PC-9 (cell line): ENCODE data around the gene PDZD7. TPM values are rescaled to one million over a fixed set of nuclear protein-coding genes. Genes with fewer than 3 reads are reported as not detected.
A peak's percentile ranks its signal among the peaks of the same experiment; 100 is the strongest.

ENCODE experiments used
- BruUV-seq: library from RNA; stranded (reverse); fragments of 400-500 nt; replicated peaks from 2 replicates; lab custom pipeline; 2021; lab: Mats Ljungman, UMichigan
- CTCF ChIA-PET: fragments of 300-600 bp; sonication (Branson Sonifier 250); formaldehyde crosslinking; loops from one replicate; lab custom pipeline; 2022; ENCODE audit warnings: antibody characterized with exemption; lab: Charles Lee
- POLR2A ChIA-PET: fragments of 300-600 bp; sonication (Branson Sonifier 250); formaldehyde crosslinking; loops from one replicate; lab custom pipeline; 2022; ENCODE audit warnings: antibody characterized with exemption; ENCODE audit not compliant: unreplicated experiment; lab: Charles Lee
- DNase-seq, 2 experiments: peaks; one replicate each; pipeline versions ENCODE4 v3.0.0 to v3.0.0-alpha.2; 2015 to 2022; ENCODE audit warnings: mixed read lengths in 1 of 2
- H2AFZ ChIP-seq: fragments of 200-600 bp; sonication (generic); 2 replicates; pipeline ENCODE4 v1.8.1; 2017; ENCODE audit warnings: antibody characterized with exemption
- H3F3A ChIP-seq: fragments of 200-600 bp; sonication (generic); 2 replicates; pipeline ENCODE4 v1.8.1; 2017; ENCODE audit warnings: antibody characterized with exemption, mild to moderate bottlenecking, low read depth; ENCODE audit not compliant: insufficient read depth
- H3K27ac ChIP-seq: fragments of 200-600 bp; sonication (generic); 2 replicates; pipeline ENCODE4 v1.6.1; 2016; ENCODE audit warnings: mixed run types
- H3K27me3 ChIP-seq: fragments of 200-600 bp; sonication (generic); 2 replicates; pipeline ENCODE4 v1.6.1; 2016; ENCODE audit warnings: low read depth, mixed run types; ENCODE audit not compliant: insufficient read depth
- H3K36me3 ChIP-seq: fragments of 200-600 bp; sonication (generic); 2 replicates; pipeline ENCODE4 v1.6.1; 2016; ENCODE audit warnings: low read depth, mixed run types
- H3K4me1 ChIP-seq: fragments of 200-600 bp; sonication (generic); replicated peaks from 2 replicates; pipeline ENCODE4 v1.6.1; 2016; ENCODE audit warnings: mixed run types; ENCODE audit not compliant: insufficient read depth
- H3K4me2 ChIP-seq: fragments of 200-600 bp; sonication (generic); 2 replicates; pipeline ENCODE4 v1.6.1; 2017; ENCODE audit warnings: mixed run types
- H3K4me3 ChIP-seq: fragments of 200-600 bp; sonication (generic); 2 replicates; pipeline ENCODE4 v1.6.1; 2016; ENCODE audit warnings: mixed run types
- H3K79me2 ChIP-seq: fragments of 200-600 bp; sonication (generic); 2 replicates; pipeline ENCODE4 v1.6.1; 2017; ENCODE audit warnings: low read depth, mixed run types
- H3K9me2 ChIP-seq: fragments of 200-600 bp; sonication (generic); 2 replicates; pipeline ENCODE4 v1.8.1; 2017; ENCODE audit warnings: mild to moderate bottlenecking; ENCODE audit not compliant: insufficient read depth
- H3K9me3 ChIP-seq: fragments of 200-600 bp; sonication (generic); 2 replicates; pipeline ENCODE4 v1.8.1; 2016; ENCODE audit warnings: low read depth; ENCODE audit not compliant: insufficient read depth
- H4K20me1 ChIP-seq: fragments of 200-600 bp; sonication (generic); 2 replicates; pipeline ENCODE4 v1.8.1; 2017; ENCODE audit not compliant: insufficient read depth
- EZH2 ChIP-seq: fragments of 200-600 bp; sonication (generic); IDR thresholded peaks from 2 replicates; pipeline ENCODE4 v1.8.0; 2017; ENCODE audit warnings: antibody characterized with exemption, low read depth
- intact Hi-C: fragments of 100-400 bp; cut with micrococcal nuclease; formaldehyde crosslinking; loops from one replicate; pipeline ENCODE4 v1.10.0; 2022; ENCODE audit not compliant: unreplicated experiment
- total RNA-seq: library from RNA; stranded (reverse); gene quantifications from 2 replicates; pipeline ENCODE4 v1.2.3, GENCODE V29; 2021
- TF ChIP-seq, protein P1 (sequence below): fragments of 200-600 bp; sonication (generic); conservative IDR thresholded peaks from 2 replicates; pipeline ENCODE4 v1.6.1; 2017; ENCODE audit warnings: mixed run types, antibody characterized with exemption, mild to moderate bottlenecking, moderate library complexity

The PDZD7 gene
- total RNA-seq, 1 experiment from 2014 or later, result 2.8 TPM

DNA sequence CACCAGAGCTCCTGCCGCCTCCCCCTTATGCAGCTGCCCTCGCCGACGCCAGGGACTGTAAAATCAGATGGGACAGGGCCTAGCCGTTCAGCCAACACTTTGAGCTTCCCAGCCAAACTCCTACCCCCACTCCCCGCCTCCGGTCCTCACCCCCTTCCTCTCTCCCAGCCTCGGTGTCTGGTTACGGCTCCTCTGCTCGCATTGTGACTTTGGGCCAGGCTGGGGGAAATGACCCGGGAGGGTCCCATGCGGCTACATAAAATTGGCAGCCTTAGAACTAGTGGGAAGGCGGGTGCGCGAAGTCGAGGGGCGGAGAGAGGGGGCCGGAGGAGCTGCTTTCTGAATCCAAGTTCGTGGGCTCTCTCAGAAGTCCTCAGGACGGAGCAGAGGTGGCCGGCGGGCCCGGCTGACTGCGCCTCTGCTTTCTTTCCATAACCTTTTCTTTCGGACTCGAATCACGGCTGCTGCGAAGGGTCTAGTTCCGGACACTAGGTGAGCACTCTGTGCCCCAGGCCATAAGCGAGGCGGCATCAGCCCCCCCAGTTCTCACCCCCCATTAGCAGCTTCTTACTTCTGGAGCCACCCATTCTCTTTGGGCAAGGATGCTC, 30.8 kb upstream of the PDZD7 start, which contains the start of gene KAZALD1:
Gene KAZALD1 (plus strand): TSS at position 366 of the 608 bp plus-strand sequence. CDS start 604 bp downstream, outside the sequence.
- H4K20me1 ChIP-seq, result no peaks in the 10 kb centered on the region
- peaks cover 26% of the 10 kb centered on the region for H3K4me1 ChIP-seq
- peak within 1 kb of the TSS; percentile 86 for H3K27ac ChIP-seq
- peak in 1 of 2 experiments; percentile 32 for DNase-seq
- intact Hi-C loops, result loop anchor here (2.0 kb wide), 1 partner anchor 65 kb away; no protein-coding TSS in a partner anchor
- ChIA-PET POLR2A (interaction anchor here (0.5 to 0.6 kb wide), 2 partner anchors 19 to 304 kb away, joined by 3 to 12 read pairs; no protein-coding TSS in a partner anchor), CTCF (interaction anchor here (0.5 to 0.6 kb wide), 2 partner anchors 48 to 1442 kb away, joined by 3 to 4 read pairs; partner anchors contain the start of gene SUFU)
- no peaks in the 10 kb centered on the region for H3K27me3 ChIP-seq
- peak within 1 kb of the TSS; percentile 79 for H3K4me2 ChIP-seq
- peak within 1 kb of the TSS; percentile 93 for H2AFZ ChIP-seq
- no peak for TF ChIP-seq EZH2
- TF ChIP-seq, protein P1, sequence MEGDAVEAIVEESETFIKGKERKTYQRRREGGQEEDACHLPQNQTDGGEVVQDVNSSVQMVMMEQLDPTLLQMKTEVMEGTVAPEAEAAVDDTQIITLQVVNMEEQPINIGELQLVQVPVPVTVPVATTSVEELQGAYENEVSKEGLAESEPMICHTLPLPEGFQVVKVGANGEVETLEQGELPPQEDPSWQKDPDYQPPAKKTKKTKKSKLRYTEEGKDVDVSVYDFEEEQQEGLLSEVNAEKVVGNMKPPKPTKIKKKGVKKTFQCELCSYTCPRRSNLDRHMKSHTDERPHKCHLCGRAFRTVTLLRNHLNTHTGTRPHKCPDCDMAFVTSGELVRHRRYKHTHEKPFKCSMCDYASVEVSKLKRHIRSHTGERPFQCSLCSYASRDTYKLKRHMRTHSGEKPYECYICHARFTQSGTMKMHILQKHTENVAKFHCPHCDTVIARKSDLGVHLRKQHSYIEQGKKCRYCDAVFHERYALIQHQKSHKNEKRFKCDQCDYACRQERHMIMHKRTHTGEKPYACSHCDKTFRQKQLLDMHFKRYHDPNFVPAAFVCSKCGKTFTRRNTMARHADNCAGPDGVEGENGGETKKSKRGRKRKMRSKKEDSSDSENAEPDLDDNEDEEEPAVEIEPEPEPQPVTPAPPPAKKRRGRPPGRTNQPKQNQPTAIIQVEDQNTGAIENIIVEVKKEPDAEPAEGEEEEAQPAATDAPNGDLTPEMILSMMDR, result no peak
- no peaks in the 10 kb centered on the region for H3K9me3 ChIP-seq
- H3K9me2 ChIP-seq, result no peaks in the 10 kb centered on the region
- no peaks in the 10 kb centered on the region for H3K36me3 ChIP-seq
- BruUV-seq, result TSS peak; percentile 71
- H3K4me3 ChIP-seq, result peak within 1 kb of the TSS; percentile 62
- peaks cover 40% of the 10 kb centered on the region for H3K79me2 ChIP-seq
- H3F3A ChIP-seq, result peaks cover 25% of the 10 kb centered on the region

DNA sequence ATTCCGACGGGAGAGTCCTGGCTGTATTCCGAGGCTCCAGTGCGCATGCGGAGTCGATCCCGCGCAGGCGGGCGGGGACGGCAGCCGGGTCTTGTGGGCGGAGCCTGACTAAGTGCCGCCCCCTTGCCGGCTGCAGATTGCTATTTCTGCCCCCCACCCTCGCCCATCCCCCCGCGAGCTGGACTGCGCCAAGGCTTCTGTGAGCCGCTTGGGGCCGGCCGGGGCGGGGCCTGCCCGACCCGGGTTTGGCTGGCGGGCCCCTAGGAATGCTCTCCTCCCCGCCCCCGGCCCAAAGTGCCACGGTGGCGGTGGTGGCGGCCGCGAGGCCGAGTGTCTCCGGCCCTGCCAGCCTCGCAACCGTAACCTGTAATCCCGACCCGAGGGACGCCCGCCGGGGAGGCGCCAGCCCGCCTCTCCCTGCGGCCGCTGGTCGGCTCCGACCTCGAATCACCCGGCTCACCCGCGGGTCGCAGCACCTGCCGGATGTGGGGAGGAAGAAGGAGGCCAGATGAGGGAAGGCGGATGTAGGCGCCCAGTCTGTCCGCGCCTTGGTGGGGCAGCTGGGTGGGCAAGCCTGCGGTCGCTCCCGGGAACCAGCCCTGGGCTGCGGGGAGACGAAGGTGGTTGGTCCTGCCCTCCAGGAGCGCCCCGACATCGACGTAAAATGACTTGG, 30.2 kb upstream of the PDZD7 start:
- peaks cover 19% of the 10 kb centered on the region for H3F3A ChIP-seq
- peak overlapping the region; percentile 79 for H3K4me2 ChIP-seq
- peak overlapping the region; percentile 62 for H3K4me3 ChIP-seq
- ChIA-PET CTCF (interaction anchor here (0.5 to 1.2 kb wide), 3 partner anchors 19 to 47 kb away, joined by 3 to 6 read pairs (median 4); no protein-coding TSS in a partner anchor), POLR2A (no interaction called here)
- TF ChIP-seq, protein P1, result no peak
- no peak for TF ChIP-seq EZH2
- H3K27me3 ChIP-seq, result no peaks in the 10 kb centered on the region
- DNase-seq, result peak; percentile 73 to 93
- no TSS peak for BruUV-seq
- H4K20me1 ChIP-seq, result no peaks in the 10 kb centered on the region
- peaks cover 26% of the 10 kb centered on the region for H3K4me1 ChIP-seq
- no peaks in the 10 kb centered on the region for H3K36me3 ChIP-seq
- H2AFZ ChIP-seq, result peak overlapping the region; percentile 93
- intact Hi-C loops, result loop anchor here (1.0 kb wide), 1 partner anchor 81 kb away; no protein-coding TSS in a partner anchor
- H3K9me3 ChIP-seq, result no peaks in the 10 kb centered on the region
- peak overlapping the region; percentile 86 for H3K27ac ChIP-seq
- peaks cover 40% of the 10 kb centered on the region for H3K79me2 ChIP-seq
- H3K9me2 ChIP-seq, result no peaks in the 10 kb centered on the region
